ENCODE results near the gene SAYSD1.
"Not testable (repeated sequence)": the region's sequence is repeated elsewhere in the genome, so short reads cannot be mapped to it uniquely, and the experiment has no call there.

Gene SAYSD1, protein sequence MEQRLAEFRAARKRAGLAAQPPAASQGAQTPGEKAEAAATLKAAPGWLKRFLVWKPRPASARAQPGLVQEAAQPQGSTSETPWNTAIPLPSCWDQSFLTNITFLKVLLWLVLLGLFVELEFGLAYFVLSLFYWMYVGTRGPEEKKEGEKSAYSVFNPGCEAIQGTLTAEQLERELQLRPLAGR

DNA sequence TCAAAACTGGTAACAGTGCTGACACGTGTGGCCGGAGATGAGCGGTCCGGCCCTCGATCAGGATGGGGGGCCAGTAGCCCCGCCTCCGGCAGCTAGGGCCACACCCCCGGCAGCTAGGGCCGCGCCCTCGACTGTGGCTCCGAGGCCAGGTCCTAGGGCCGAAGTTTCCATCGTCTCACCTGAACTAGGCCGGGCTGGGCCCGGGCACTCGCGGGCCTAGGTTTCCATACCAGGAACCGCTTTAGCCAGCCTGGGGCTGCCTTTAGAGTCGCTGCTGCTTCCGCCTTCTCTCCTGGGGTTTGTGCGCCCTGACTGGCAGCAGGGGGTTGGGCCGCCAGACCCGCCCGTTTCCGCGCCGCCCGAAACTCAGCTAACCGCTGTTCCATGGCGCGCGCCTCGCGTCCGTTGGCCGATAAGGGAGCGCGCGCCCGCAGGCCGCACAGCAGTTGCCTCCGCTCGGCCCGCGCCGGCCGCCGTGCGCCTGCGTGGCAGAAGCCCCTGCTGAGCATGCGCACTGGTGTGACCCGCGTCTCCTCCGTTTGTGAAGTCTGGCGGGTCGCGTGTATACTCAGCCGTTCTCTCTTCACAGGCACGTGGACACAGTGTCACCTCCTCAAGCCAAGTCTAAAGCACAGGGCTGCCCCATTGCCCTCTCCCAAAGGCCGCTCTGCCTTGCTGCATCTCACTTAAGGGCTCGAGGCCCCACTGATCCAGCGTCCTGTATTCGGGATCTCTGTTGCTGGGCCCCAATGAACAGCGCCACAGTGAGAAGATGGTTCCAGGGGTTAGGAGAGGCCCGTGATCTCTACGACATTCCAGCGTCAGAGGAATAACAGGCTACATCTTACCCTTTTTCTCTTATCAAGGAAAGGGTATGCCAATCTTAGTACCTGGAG is at the start of gene SAYSD1:
SAYSD1 (minus strand) TSS at position 483 of the 896 bp plus-strand sequence; CDS start at position 386, 97 bp downstream.
- peak; percentile 95 for DNase-seq

GRCh38 chr6:39157511-39157910 is 42.5 kb upstream of the SAYSD1 start:
- DNase-seq, result no peak

DNA sequence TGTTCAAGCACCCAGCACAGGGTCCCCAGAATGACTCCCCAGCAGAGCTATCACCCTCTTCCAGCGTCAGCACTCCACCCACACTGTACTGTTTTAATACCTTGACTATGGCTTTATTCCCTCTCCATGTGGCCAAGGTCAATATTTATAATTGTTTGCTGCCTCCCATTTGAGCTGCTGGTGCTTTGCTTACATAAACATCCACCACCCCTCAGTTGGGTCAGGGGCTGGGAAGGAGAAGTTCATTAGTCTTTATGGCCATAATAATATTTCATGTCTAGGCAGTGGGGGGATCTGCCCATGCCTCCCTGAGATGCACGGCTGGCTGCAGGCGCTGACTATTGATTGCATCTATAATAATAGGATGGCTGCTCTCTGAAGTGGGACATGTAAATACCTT is 41.8 kb upstream of the SAYSD1 start:
- DNase-seq, result no peak

DNA sequence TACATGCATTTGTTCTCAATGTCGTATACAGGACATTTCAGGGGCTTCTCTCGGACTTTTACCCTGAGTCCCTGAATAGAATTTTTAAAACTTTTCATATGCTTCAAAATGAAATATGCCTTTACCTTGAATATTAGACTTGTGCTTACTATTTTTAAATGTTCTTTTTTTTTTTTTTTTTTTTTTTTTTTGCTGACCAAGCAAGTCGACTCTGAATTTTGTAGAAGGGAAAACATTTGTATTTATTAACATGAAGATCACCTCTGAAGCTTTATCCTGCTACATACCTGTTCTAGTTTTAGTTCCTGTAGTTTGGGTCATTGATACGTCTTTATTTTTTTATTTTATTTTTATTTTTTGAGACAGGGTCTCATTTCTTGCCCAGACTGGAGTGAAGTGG is 39.7 kb upstream of the SAYSD1 start:
- no peak for DNase-seq

DNA sequence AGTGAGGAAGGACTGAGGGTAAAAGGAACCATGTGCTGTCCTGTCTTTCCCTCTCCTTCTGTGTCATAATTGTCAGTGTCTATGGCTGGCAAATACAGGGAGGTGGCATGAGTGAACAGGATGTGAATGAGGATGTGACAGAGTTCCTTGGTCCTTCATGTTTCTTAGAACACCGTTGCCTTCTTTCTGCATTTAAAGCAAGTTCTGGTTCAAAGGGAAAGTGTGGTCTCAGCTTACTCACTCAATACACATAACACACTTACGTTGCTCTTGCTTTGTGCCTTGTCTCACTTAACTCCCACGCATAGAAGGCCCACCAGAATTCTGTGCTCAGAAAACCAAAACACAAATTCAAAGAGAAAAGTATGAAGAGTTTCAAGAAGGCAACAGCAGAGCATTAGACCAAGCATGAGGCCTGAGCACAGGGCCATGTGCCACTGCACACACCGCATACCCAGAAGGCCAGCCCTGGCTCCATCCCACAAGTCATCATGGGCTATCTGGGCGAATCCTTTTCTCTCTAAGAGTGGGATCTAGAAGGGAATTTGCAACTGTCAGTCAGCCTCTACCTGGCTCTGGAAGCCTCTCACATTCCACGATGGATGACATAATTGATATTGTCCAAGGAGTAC is 38.9 kb upstream of the SAYSD1 start:
- no peak for DNase-seq

- DNase-seq, result no peak
Measured at GRCh38 chr6:39152262-39152661, 37.3 kb upstream of the SAYSD1 start.

GRCh38 chr6:39151211-39151610 is 36.2 kb upstream of the SAYSD1 start:
- no peak for DNase-seq

DNA sequence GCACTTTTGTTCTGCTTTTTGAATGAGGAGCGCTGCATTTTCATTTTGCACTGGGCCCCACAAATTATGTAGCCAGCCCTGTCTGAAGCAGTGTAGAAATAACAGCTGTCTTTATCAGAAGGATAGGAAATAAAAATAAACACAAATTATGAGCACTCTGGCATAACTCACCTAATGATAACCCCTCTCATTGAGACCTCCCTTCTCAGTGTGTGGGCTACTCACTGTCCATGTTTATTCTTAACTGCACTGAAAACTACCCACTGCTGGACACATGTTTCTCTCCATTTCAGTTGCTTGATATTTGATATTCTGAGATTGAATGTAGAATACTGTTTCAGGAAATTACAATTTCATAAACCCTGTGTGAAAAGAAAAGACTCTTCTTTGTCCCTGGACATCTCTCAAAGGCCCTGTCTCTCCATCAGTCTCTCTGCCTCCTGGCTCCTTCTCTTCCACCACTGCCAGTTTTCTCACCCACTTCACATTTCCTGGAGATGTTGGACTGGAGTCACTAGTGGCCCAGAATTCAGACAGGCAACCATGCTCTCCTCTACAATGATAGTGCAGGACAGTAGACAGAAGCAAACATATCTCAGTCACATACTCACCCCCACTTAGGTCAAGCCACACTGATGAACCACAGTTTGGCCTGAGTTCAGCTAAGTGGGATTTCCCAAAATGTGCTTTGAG is 29.6 kb upstream of the SAYSD1 start:
- no peak for DNase-seq

GRCh38 chr6:39143238-39143930 is 28.4 kb upstream of the SAYSD1 start:
- no peak for DNase-seq

- no peak for DNase-seq
Measured at GRCh38 chr6:39140556-39141167, 25.7 kb upstream of the SAYSD1 start.

DNA sequence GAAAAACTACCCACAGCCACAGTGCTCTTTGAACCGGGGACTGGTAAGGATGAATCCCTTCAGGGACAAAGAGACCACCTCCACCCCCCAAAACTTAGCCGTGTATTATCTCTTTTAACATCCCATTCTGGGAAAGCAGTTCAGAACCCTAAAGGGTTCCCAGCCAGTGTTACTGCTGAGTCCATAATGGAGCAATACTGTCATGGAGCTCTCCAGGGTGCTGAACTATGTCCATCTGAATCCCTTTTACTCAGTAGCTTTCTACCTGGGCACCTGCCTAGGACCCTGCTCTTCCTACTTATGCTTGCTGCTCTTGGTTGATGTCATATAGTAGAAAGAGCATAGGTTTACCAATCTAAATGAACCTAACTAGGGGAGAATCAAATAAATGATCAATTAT is 22.3 kb upstream of the SAYSD1 start:
- DNase-seq, result peak; percentile 55

DNA sequence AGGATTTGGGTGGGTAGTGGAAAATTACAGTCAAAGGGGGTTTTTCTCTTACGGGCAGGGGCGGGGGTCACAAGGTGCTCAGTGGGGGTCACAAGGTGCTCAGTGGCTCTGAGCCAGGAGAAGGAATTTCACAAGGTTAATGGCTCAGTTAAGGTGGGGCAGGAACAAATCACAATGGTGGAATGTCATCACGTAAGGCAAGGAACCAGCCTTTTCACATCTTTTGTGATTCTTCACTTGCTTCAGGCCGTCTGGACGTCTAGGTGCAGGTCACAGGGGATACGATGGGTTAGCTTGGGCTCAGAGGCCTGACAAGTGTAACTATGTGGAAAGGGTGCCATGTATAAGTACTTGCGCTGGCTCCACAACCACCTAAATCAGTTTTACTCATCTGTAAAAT is 21.2 kb upstream of the SAYSD1 start:
- not testable (repeated sequence) for DNase-seq

DNA sequence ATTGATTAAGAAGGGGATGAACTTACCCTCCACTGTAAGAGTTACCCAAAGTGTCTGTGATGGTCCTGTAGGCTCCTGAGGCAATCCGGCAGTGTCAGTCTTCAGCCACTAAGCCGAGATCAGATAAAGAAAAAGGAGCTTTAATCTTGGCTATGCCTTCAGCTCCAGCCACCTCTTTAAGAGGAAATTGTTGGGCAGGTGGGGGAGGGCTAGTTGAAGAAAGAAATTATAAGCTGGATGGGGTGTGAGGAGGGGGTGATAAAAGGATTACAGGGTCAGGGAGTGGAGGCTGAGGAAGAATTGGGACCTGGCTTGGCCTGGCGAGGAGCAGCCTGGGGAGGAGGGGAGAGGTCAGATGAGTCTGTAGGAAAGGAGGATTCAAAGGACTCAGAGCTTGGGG is 19.8 kb upstream of the SAYSD1 start:
- DNase-seq, result not testable (repeated sequence)

GRCh38 chr6:39130691-39131090 is 15.7 kb upstream of the SAYSD1 start:
- no peak for DNase-seq

- DNase-seq, result no peak
Measured at GRCh38 chr6:39128832-39129231, 13.8 kb upstream of the SAYSD1 start.

- no peak for DNase-seq
Measured at GRCh38 chr6:39128106-39128505, 13.1 kb upstream of the SAYSD1 start.

GRCh38 chr6:39124114-39124513 is 9.1 kb upstream of the SAYSD1 start:
- no peak for DNase-seq

- no peak for DNase-seq
Measured at GRCh38 chr6:39118921-39119320, 3.9 kb upstream of the SAYSD1 start.

DNA sequence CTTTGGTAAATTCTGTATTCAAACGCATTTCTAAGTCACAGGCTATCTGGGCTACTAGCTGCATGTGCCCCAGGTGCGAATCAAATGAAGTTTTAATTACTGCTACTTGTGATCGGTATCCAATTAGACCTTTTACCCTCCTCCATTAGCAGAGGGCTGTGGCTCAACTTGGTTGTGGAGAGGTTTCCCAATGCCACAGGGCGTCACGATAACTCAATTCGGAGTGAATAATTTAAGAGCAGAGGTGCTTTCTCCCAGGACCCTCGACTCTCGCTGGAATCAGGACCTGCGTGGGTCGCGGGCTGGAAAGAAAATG is 640 bp downstream of the SAYSD1 start:
- no peak for DNase-seq

DNA sequence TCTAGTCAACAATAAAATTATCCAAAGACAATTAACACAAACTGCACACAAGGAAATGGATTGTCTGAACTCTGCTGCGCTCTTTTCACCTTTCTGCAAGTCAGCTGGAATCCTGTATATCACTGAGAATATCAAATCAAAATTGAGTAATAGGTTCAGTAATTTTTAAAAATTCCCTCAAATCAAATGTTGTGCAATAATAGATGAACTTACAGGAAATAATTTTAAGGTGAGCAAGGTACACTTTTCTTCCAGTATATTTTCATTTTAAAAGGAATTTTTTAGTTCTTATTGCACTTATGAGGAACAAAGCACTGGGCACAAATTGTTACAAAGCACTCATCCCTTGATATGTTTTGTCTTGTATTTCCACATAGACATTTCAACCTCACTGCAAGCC is 1.2 kb downstream of the SAYSD1 start:
- peak; percentile 19 for DNase-seq

GRCh38 chr6:39111280-39111679 is 3.7 kb downstream of the SAYSD1 start:
- no peak for DNase-seq

- DNase-seq, result no peak
Measured at GRCh38 chr6:39108041-39108839, 6.7 kb downstream of the SAYSD1 start.

All from hematopoietic multipotent progenitor cell treated with erythropoietin and hydrocortisone succinate and interleukin-3 and kit ligand, for 8 days (in vitro differentiated cells).